GM23248 (cell line): ENCODE results near the gene UBAC2.

Experiments
- EZH2 ChIP-seq: fragments of 200-600 bp; sonication (generic); IDR thresholded peaks from 2 replicates; pipeline ENCODE4 v1.6.1; 2018; ENCODE audit warnings: antibody characterized with exemption, mild to moderate bottlenecking; ENCODE audit not compliant: insufficient read depth, poor library complexity, severe bottlenecking
- EZH2phosphoT487 ChIP-seq: fragments of 200-600 bp; sonication (generic); IDR thresholded peaks from 2 replicates; pipeline ENCODE4 v1.6.1; 2018; ENCODE audit warnings: antibody characterized with exemption, moderate library complexity, mild to moderate bottlenecking, low read depth; ENCODE audit not compliant: insufficient read depth

DNA sequence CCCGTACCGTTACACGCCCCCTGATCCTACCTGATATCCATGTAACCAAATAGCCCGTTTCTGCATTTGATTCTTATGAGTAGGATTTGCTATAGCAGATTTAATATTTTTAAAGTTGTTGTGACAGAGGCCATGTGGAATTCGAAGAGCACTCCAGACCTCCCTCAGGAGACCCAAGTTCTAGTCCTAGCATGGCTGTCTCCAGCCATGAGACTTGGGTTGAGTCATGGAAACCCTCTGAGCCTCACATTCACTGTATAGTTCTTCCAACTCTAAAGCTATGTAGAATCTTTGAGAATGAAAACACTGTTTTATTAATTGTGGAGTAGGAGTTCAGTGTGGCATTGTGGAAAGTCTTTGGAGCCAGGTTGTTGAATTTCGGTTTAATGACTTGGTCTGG lies 114.5 kb downstream of the UBAC2 start:
- TF ChIP-seq EZH2: no peak
- TF ChIP-seq EZH2phosphoT487: no peak
